ENCODE results near the gene STYK1. TPM values are rescaled to one million over a fixed set of nuclear protein-coding genes. Genes with fewer than 3 reads are reported as not detected.

Gene STYK1
- total RNA-seq, 4 donors from 2014 or later = 2.0 to 2.5 (median 2.2) TPM

DNA sequence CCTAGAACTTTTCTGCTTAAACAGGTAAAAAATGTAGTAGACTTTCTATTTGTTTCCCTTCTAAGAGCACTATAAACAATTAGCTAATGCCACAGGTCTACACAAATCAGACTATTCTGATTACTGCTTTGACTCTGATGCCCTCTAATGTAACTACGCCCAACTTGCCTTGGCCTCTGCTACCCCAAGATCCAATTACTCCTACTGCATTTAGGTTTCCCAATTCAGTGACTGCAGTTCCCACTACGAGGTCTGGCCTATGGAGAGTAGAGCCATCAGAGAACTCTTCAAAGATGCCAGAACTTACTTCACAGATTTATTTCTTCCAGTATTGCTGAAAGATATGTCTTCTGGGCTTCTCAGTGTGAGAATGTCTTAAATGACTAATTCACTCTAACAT, 15.3 kb upstream of the STYK1 start:
- no peak for TF ChIP-seq POLR2A (IDR thresholded peaks at IDR 0.05)
- TF ChIP-seq, protein P1, sequence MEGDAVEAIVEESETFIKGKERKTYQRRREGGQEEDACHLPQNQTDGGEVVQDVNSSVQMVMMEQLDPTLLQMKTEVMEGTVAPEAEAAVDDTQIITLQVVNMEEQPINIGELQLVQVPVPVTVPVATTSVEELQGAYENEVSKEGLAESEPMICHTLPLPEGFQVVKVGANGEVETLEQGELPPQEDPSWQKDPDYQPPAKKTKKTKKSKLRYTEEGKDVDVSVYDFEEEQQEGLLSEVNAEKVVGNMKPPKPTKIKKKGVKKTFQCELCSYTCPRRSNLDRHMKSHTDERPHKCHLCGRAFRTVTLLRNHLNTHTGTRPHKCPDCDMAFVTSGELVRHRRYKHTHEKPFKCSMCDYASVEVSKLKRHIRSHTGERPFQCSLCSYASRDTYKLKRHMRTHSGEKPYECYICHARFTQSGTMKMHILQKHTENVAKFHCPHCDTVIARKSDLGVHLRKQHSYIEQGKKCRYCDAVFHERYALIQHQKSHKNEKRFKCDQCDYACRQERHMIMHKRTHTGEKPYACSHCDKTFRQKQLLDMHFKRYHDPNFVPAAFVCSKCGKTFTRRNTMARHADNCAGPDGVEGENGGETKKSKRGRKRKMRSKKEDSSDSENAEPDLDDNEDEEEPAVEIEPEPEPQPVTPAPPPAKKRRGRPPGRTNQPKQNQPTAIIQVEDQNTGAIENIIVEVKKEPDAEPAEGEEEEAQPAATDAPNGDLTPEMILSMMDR (IDR thresholded peaks at IDR 0.05) = no peak
- 48 to 97% methylated on average over 2 of the region's 2 CpGs for WGBS, 2 donors
- no peak for DNase-seq (ENCODE audit: low spot score in 2 of 2)
- no peak overlapping the region for H3K4me3 ChIP-seq (ENCODE audit: low read depth, poor library complexity, severe bottlenecking)
- intact Hi-C loops (cut with DNase I; ENCODE audit: low total_unique reads) = no loop called here

DNA sequence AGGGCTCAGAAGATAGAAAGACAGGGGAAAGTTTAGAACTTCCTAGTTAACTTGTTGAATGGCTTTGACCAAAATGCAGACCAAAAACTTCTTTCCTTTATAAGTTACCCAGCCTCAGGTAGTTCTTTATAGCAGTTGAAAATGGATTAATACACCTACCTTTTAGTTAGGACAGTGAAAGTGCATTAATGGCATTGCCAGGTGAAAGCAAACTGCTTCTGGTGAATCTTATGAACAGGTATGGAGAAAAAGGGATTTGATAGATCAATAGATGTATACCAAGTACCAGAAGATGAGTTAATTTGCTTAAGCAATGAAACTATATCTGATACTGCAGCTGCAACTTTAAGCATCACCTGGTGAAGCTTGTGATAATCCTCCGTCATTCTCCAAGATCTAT, 14.2 kb upstream of the STYK1 start:
- WGBS, 2 donors = 88 to 95% methylated on average over 1 of the region's 1 CpG
- DNase-seq (ENCODE audit: low spot score in 2 of 2) = no peak
- intact Hi-C loops (cut with DNase I; ENCODE audit: low total_unique reads) = no loop called here
- no peak for TF ChIP-seq POLR2A (IDR thresholded peaks at IDR 0.05)
- TF ChIP-seq, protein P1 (IDR thresholded peaks at IDR 0.05) = no peak
- no peak overlapping the region for H3K4me3 ChIP-seq (ENCODE audit: low read depth, poor library complexity, severe bottlenecking)

DNA sequence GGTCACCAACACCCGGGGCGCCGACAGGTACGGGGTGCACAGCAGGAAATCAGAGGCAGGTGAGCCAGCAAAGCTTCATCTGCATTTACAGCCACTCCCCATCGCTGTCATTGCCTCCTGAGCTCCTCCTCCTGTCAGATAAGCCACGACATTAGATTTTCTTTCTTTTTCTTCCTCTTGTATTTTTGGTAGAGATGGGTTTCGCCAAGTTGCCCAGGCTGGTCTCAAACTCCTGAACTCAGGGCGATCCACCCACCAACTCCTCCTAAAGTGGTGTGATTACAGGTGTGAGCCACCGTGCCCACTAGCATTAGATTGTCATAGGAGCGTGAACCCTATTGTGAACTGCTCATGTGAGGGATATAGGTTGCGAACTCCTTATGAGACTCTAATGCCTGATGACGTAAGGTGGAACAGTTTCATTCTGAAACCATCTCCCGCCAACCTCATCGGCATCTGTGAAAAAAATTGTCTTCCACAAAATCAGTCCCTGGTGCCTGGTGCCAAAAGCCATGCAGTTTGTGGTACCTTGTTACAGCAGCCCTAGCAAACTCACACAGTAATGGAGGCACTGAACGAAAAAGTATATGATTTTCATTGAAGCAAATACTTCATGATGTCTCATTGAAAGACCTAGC, 1.5 kb downstream of the STYK1 start:
- no peak for DNase-seq (ENCODE audit: low spot score in 2 of 2)
- WGBS, 2 donors = 80 to 81% methylated on average over 15 of the region's 15 CpGs
- TF ChIP-seq POLR2A (IDR thresholded peaks at IDR 0.05) = no peak
- TF ChIP-seq, protein P1 (IDR thresholded peaks at IDR 0.05) = no peak
- H3K4me3 ChIP-seq (ENCODE audit: low read depth, poor library complexity, severe bottlenecking) = no peak overlapping the region
- intact Hi-C loops (cut with DNase I; ENCODE audit: low total_unique reads) = no loop called here

DNA sequence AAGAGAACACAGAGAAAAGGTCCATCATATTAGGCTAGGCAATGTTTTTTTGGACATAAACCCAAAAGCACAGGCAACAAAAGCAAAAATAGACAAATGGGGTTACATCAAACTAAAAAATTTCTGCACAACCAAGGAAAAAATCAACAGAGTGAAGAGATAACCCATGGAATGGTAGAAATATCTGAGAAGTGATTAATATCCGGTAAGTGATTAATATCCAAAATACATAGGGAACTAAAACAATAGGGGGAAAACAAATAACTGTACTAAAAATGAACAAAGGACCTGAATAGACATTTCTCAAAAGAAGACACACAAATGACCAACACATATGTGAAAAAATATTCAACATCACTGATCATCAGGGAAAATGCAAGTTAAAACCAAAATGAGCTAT, 4.3 kb downstream of the STYK1 start:
- intact Hi-C loops (cut with DNase I; ENCODE audit: low total_unique reads) = no loop called here
- WGBS, 2 donors = 81 to 93% methylated on average over 1 of the region's 1 CpG
- H3K4me3 ChIP-seq (ENCODE audit: low read depth, poor library complexity, severe bottlenecking) = no peak overlapping the region
- no peak for DNase-seq (ENCODE audit: low spot score in 2 of 2)
- TF ChIP-seq, protein P1 (IDR thresholded peaks at IDR 0.05) = no peak
- no peak for TF ChIP-seq POLR2A (IDR thresholded peaks at IDR 0.05)

DNA sequence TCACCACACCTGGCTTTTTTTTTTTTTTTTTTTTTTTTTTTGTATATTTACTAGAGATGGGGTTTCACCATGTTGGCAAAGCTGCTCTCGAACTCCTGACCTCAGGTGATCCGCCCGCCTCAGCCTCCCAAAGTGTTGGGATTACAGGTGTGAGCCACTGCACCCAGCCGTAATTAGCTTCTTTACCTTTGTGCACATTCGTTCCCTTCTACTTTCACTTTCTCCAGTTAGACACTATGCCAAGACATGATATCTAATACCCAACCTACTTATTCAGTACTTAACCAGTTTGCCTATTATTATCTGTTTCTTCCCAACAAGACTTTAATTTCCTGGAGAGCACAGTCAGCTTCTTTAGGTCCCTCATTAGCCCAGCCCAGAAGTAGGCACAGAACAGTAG, 5.3 kb downstream of the STYK1 start:
- TF ChIP-seq, protein P1 (IDR thresholded peaks at IDR 0.05) = no peak
- no peak for TF ChIP-seq POLR2A (IDR thresholded peaks at IDR 0.05)
- intact Hi-C loops (cut with DNase I; ENCODE audit: low total_unique reads) = no loop called here
- no peak for DNase-seq (ENCODE audit: low spot score in 2 of 2)
- 53 to 61% methylated on average over 5 of the region's 5 CpGs for WGBS, 2 donors
- H3K4me3 ChIP-seq (ENCODE audit: low read depth, poor library complexity, severe bottlenecking) = no peak overlapping the region

DNA sequence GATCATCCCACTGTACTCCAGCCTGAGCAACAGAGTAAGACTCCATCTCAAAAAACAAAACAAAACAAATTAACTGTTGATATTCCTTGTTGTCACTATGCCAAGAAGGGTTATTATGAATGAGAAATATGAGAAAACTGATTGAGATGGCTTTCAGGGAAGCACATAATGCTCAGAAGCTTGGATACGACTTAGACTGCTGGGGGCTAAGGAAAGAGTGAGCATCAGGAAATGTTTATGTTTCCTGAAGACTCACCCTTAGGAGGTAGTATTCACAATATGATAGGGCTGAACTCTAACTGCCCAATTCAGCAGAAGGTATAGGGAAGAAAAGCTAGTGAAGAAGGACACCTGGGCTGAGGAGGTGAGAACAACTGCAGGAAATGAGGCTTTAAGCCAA, 6.3 kb downstream of the STYK1 start:
- WGBS, 2 donors = 32 to 39% methylated on average over 1 of the region's 1 CpG
- no peak overlapping the region for H3K4me3 ChIP-seq (ENCODE audit: low read depth, poor library complexity, severe bottlenecking)
- intact Hi-C loops (cut with DNase I; ENCODE audit: low total_unique reads) = no loop called here
- no peak for TF ChIP-seq POLR2A (IDR thresholded peaks at IDR 0.05)
- TF ChIP-seq, protein P1 (IDR thresholded peaks at IDR 0.05) = no peak
- no peak for DNase-seq (ENCODE audit: low spot score in 2 of 2)
